IMR-90 (cell line): ENCODE data around the gene CCKAR. TPM values are rescaled to one million over a fixed set of nuclear protein-coding genes. Genes with fewer than 3 reads are reported as not detected.

ENCODE experiments used
- ATAC-seq: fragments of 200-7000 bp; cut with Tn5 transposase; 2 replicates; pipeline ENCODE4 v1.9.1; 2020; ENCODE audit warnings: low read depth, mild to moderate bottlenecking, moderate library complexity
- BruUV-seq: library from RNA; stranded (reverse); fragments of 400-500 nt; replicated peaks from 2 replicates; lab custom pipeline; 2021; lab: Mats Ljungman, UMichigan
- CTCF ChIA-PET: fragments of 300-600 bp; formaldehyde crosslinking; extraction: SDS; loops from one replicate; lab custom pipeline; 2021; ENCODE audit warnings: antibody characterized with exemption; lab: Yijun Ruan, JAX
- POLR2A ChIA-PET: fragments of 300-600 bp; sonication (Branson Sonifier 250); formaldehyde crosslinking; loops from one replicate; lab custom pipeline; 2022; ENCODE audit warnings: antibody characterized with exemption; ENCODE audit not compliant: unreplicated experiment; lab: Charles Lee
- DNase-seq: peaks from one replicate; pipeline ENCODE4 v3.0.0; 2013
- H2AFZ ChIP-seq: replicated peaks from 2 replicates; pipeline ENCODE3; 2013; ENCODE audit warnings: low read length, mild to moderate bottlenecking; ENCODE audit not compliant: poor library complexity
- H2AK5ac ChIP-seq: 2 replicates; pipeline ENCODE4 v1.6.1; 2013; ENCODE audit warnings: low read depth, low read length, inconsistent platforms
- H2AK9ac ChIP-seq: replicated peaks from 2 replicates; pipeline ENCODE3; 2013; ENCODE audit warnings: mild to moderate bottlenecking, low read depth, low read length, moderate library complexity; ENCODE audit not compliant: poor library complexity
- H2BK120ac ChIP-seq: 2 replicates; pipeline ENCODE4 v1.6.1; 2013; ENCODE audit warnings: low read depth, low read length, inconsistent platforms
- H2BK15ac ChIP-seq: 3 replicates; pipeline ENCODE4 v1.6.1; 2013; ENCODE audit warnings: low read depth, low read length, inconsistent platforms
- H2BK20ac ChIP-seq: 2 replicates; pipeline ENCODE4 v1.6.1; 2013; ENCODE audit warnings: low read depth, mild to moderate bottlenecking, inconsistent platforms, low read length, moderate library complexity
- H2BK5ac ChIP-seq: 2 replicates; pipeline ENCODE4 v1.6.1; 2013; ENCODE audit warnings: mild to moderate bottlenecking, low read depth, low read length, inconsistent platforms; ENCODE audit not compliant: poor library complexity, severe bottlenecking
- H3K14ac ChIP-seq: replicated peaks from 2 replicates; pipeline ENCODE4 v1.6.1; 2013; ENCODE audit warnings: low read depth, low read length, inconsistent platforms
- H3K18ac ChIP-seq: 2 replicates; pipeline ENCODE4 v1.6.1; 2013; ENCODE audit warnings: low read depth, low read length, control low read depth
- H3K23ac ChIP-seq: 2 replicates; pipeline ENCODE4 v1.6.1; 2013; ENCODE audit warnings: low read depth, low read length, inconsistent platforms
- H3K27ac ChIP-seq: 2 replicates; pipeline ENCODE4 v1.5.1; 2013; ENCODE audit warnings: mild to moderate bottlenecking, control low read depth, low read length; ENCODE audit not compliant: insufficient read depth
- H3K27me3 ChIP-seq: 2 replicates; pipeline ENCODE4 v1.6.1; 2013; ENCODE audit warnings: low read length; ENCODE audit not compliant: control insufficient read depth, insufficient read depth
- H3K36me3 ChIP-seq: 2 replicates; pipeline ENCODE4 v1.6.1; 2013; ENCODE audit warnings: low read length, mixed read lengths; ENCODE audit not compliant: control insufficient read depth, insufficient read depth
- H3K4ac ChIP-seq: 2 replicates; pipeline ENCODE4 v1.6.1; 2013; ENCODE audit warnings: low read depth, low read length, inconsistent platforms
- H3K4me1 ChIP-seq: 2 replicates; pipeline ENCODE4 v1.6.1; 2013; ENCODE audit warnings: low read length, mixed read lengths; ENCODE audit not compliant: control insufficient read depth, insufficient read depth
- H3K4me2 ChIP-seq: 2 replicates; pipeline ENCODE4 v1.6.1; 2013; ENCODE audit warnings: low read depth, mild to moderate bottlenecking, control low read depth, low read length, moderate library complexity
- H3K4me3 ChIP-seq: 2 replicates; pipeline ENCODE4 v1.5.1; 2013; ENCODE audit warnings: low read depth, mild to moderate bottlenecking, control low read depth, low read length, moderate library complexity; ENCODE audit not compliant: insufficient read depth
- H3K56ac ChIP-seq: 2 replicates; pipeline ENCODE4 v1.6.1; 2013; ENCODE audit warnings: low read length, inconsistent platforms; ENCODE audit not compliant: insufficient read depth; ENCODE audit errors: extremely low read depth
- H3K79me1 ChIP-seq, 2 experiments: 2 replicates each; pipeline ENCODE4 v1.6.1; 2013; ENCODE audit warnings: low read length in 2 of 2, inconsistent platforms in 1 of 2, low read depth in 1 of 2
- H3K9ac ChIP-seq: 2 replicates; pipeline ENCODE4 v1.6.1; 2013; ENCODE audit warnings: low read depth, low read length, control low read depth
- H3K9me1 ChIP-seq: 2 replicates; pipeline ENCODE4 v1.6.1; 2013; ENCODE audit warnings: low read length, inconsistent platforms; ENCODE audit not compliant: insufficient read depth
- H3K9me3 ChIP-seq: 2 replicates; pipeline ENCODE4 v1.6.1; 2013; ENCODE audit warnings: low read length; ENCODE audit not compliant: control insufficient read depth, insufficient read depth
- H4K20me1 ChIP-seq: 2 replicates; pipeline ENCODE4 v1.6.1; 2013; ENCODE audit warnings: low read length, inconsistent platforms; ENCODE audit not compliant: insufficient read depth
- H4K5ac ChIP-seq: 2 replicates; pipeline ENCODE4 v1.6.1; 2013; ENCODE audit warnings: mild to moderate bottlenecking, low read depth, low read length, control low read depth
- H4K8ac ChIP-seq, 2 experiments: 2 replicates each; pipeline ENCODE4 v1.6.1; 2013; ENCODE audit warnings: low read depth in 2 of 2, low read length in 2 of 2, control low read depth in 1 of 2, inconsistent platforms in 1 of 2
- H4K91ac ChIP-seq: 2 replicates; pipeline ENCODE4 v1.6.1; 2013; ENCODE audit warnings: low read depth, low read length, inconsistent platforms; ENCODE audit not compliant: insufficient read depth
- CEBPB ChIP-seq: IDR thresholded peaks from 2 replicates; pipeline ENCODE4 v1.6.1; 2012; ENCODE audit warnings: low read depth, low read length, improper control_type of control experiment
- WGBS, 2 experiments: methylation state at CpG; one replicate each; pipeline versions ENCODE4 v1.1.5 to v1.1.7; 2013; ENCODE audit warnings: missing lambda C conversion rate in 2 of 2; ENCODE audit not compliant: insufficient read length in 1 of 2; ENCODE audit errors: extremely low coverage in 2 of 2; 5-methylcytosine and 5-hydroxymethylcytosine counted together
- dilution Hi-C: fragments of 300-500 bp; cut with HindIII; formaldehyde crosslinking; loops from one replicate; pipeline ENCODE4 v1.14.3; 2018; ENCODE audit warnings: low sequenced_read_pairs; ENCODE audit not compliant: unreplicated experiment
- in situ Hi-C: fragments of 300-500 bp; cut with MboI; formaldehyde crosslinking; loops from 3 replicates; pipeline ENCODE4 v1.14.3; 2019; ENCODE audit warnings: low sequenced_read_pairs, inconsistent platforms, mixed read lengths
- intact Hi-C: fragments of 100-400 bp; cut with micrococcal nuclease; formaldehyde crosslinking; loops from 2 replicates; pipeline ENCODE4 v1.10.0; 2022
- polyA plus RNA-seq, 3 experiments: library from polyadenylated mRNA; depleted of rRNA; stranded (reverse); fragments of >200 nt; gene quantifications; 2 replicates each; pipeline ENCODE4 v1.2.3, GENCODE V29; 2012; ENCODE audit warnings: low replicate concordance in 1 of 3
- total RNA-seq: library from RNA; depleted of rRNA; stranded (reverse); fragments of >200 nt; gene quantifications from 2 replicates; pipeline ENCODE4 v1.2.3, GENCODE V29; 2012

CCKAR gene
- total and polyA plus RNA-seq, 2 of the 4 experiments (the other 2 are of a cell fraction): not detected

GRCh38 chr4:26447378-26447777, 42.9 kb downstream of the CCKAR start:
- Histone ChIP-seq H2BK20ac (no peak overlapping the region), H3K23ac (no peak overlapping the region), H2AFZ (no peak overlapping the region), H3K14ac (no peak overlapping the region), H3K27ac (no peak overlapping the region), H3K79me1 (no peaks in the 10 kb centered on the region), H3K36me3 (no peaks in the 10 kb centered on the region), H3K9ac (no peak overlapping the region), H4K5ac (no peak overlapping the region), H4K91ac (no peak overlapping the region), H3K4me1 (no peaks in the 10 kb centered on the region), H3K56ac (no peak overlapping the region), H4K8ac (no peak overlapping the region), H2AK9ac (no peak overlapping the region), H3K4me2 (no peak overlapping the region), H3K4me3 (no peak overlapping the region), H3K9me1 (no peaks in the 10 kb centered on the region), H2BK5ac (no peak overlapping the region), H3K18ac (no peak overlapping the region), H2BK15ac (no peak overlapping the region), H3K27me3 (no peaks in the 10 kb centered on the region), H4K20me1 (no peaks in the 10 kb centered on the region), H2BK120ac (no peak overlapping the region), H3K4ac (no peak overlapping the region), H2AK5ac (no peak overlapping the region), H3K9me3 (peaks cover 3% of the 10 kb centered on the region; the same call in 1 of the 2 replicates)
- no peak for TF ChIP-seq CEBPB
- dilution Hi-C loops: no loop called here
- no CpG with 5 or more reads among the region's 8 CpGs for WGBS, 2 experiments
- ATAC-seq (no peak), DNase-seq (no peak)
- BruUV-seq: no TSS peak
- intact Hi-C loops: no loop called here
- in situ Hi-C loops: no loop called here
- ChIA-PET POLR2A (no interaction called here), CTCF (interaction anchor here (0.6 kb wide), 1 partner anchor 11 kb away, joined by 3 read pairs; no protein-coding TSS in a partner anchor)
